Measurements from ENCODE around the gene PLAGL1.
"Not testable (repeated sequence)": the region's sequence is repeated elsewhere in the genome, so short reads cannot be mapped to it uniquely, and the experiment has no call there.

The PLAGL1 gene

GRCh38 chr6:143934867-143935266, 73.2 kb downstream of the PLAGL1 start:
- DNase-seq, result no peak

DNA sequence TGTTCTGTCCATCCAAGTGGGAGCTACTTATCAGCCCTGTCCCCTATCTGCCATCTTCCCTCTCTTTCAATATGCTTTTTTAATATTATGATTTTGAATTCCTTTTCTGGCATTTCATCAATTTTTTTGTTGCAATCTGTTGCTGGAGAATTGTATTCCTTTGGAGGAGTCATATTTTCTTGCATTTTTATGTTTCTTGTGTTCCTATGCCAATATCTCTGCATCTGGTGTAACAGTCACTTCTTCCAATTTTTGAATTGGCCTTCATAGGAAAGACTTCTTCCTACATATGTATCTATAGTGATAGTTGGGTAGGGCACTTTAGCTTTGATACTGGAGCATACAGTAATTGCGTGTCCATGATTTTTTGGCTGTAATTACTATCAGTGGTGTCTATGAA, 73.7 kb downstream of the PLAGL1 start:
- DNase-seq, result no peak

DNA sequence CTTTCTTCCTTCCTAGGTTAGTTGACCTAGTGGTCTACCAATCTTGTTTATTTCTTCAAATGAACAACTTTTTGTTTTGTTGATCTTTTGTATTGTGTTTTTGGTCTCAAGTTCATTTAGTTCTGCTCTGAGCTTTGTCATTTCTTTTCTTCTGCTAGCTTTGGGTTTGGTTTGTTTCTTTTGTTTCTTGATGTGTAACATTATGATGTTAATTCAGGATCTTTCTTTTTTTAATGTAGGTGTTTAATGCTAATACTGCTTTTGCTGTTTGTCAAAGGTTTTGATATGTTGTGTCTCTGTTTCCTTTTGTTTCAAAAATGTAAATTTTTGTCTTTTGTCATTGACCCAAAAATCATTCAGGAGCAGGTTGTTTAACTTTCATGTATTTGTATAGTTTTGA, 78.1 kb downstream of the PLAGL1 start:
- DNase-seq, result no peak

GRCh38 chr6:143928853-143929252, 79.2 kb downstream of the PLAGL1 start:
- no peak for DNase-seq

DNA sequence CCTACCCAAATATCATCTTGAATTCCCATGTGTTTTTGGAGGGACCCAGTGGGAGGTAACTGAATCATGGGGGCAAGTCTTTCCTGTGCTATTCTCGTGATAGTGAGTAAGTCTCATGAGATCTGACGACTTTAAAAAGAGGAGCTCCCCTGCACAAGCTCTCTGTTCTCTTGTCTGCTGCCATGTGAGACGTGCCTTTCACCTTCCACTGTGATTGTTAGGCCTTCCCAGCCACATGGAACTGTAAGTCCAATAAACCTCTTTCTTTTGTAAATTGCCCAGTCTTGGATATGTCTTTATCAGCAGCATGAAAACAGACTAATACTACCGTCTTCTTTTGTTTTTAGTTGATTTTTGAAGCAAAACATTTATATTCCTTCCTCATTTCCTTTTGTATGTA, 91.0 kb downstream of the PLAGL1 start:
- DNase-seq, result not testable (repeated sequence)

DNA sequence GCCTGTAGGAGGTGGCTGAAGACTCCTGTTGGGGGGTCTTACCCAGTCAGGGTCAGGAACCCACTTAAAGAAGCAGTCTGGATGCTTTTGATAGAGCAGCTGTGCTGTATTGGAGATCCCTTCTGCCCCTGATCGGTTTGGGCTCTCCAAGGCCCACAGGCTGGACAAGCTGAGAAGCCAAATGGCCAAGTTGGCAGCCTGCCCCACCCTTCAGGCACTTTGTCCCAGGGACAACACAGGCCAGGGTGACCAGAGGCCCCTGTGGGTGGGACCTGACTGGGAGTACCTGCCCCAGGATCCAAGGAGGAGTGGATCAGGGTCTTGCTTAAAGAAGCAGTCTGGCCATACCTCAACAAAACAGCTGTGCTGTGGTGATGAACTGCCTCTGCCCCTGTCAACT, 95.4 kb downstream of the PLAGL1 start:
- DNase-seq, result no peak

DNA sequence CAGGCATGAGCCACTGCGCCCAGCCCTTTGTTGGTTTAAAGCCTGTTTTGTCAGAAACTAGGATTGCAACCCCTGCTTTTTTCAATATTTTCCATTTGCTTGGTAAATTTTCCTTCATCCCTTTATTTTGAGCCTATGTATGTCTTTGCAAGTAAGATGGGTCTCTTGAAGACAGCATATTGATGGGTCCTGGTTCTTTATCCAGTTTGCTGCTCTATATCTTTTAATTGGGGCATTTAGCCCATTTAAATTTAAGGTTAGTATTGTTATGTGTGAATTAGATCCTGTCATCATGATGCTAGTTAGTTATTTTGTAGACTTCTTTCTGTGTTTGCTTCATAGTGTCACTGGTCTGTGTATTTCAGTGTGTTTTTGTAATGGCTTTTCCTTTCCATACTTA, 97.0 kb downstream of the PLAGL1 start:
- DNase-seq, result no peak

GRCh38 chr6:143902827-143903226, 105.2 kb downstream of the PLAGL1 start:
- no peak for DNase-seq

- DNase-seq, result peak; percentile 4
Observed at GRCh38 chr6:143901885-143902750, 105.9 kb downstream of the PLAGL1 start.

DNA sequence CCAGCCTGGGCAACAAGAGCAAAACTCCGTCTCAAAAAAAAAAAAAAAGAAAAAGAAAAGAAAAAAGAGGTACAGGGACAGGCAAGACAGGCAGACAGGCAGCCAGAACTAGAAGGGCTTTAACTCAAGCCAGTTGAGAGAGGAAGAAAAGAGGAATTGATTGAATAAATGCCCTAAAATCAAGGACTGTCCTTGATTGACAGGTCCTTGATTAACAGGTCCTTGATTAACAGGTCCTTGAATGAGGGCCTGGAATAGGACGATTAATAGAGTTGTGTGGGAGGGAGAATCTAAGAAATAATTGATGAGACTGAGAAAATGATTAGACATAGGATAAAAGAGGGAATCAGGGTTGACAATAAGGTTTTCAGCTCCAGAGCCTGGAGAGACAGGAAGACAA, 107.7 kb downstream of the PLAGL1 start:
- DNase-seq, result no peak

GRCh38 chr6:143896126-143896860, 111.8 kb downstream of the PLAGL1 start:
- no peak for DNase-seq

- DNase-seq, result no peak
Observed at GRCh38 chr6:143894655-143895054, 113.4 kb downstream of the PLAGL1 start.

Data from fibroblast of skin of right quadriceps (primary cell).